GM20431 (cell line): ENCODE measurements around the gene FRAT1.

Source experiments
- in situ Hi-C: fragments of 300-500 bp; cut with MseI, MboI; formaldehyde crosslinking; loops from one replicate; pipeline ENCODE4 v1.15.0; 2020; ENCODE audit warnings: low sequenced_read_pairs; ENCODE audit not compliant: unreplicated experiment

FRAT1 gene

DNA sequence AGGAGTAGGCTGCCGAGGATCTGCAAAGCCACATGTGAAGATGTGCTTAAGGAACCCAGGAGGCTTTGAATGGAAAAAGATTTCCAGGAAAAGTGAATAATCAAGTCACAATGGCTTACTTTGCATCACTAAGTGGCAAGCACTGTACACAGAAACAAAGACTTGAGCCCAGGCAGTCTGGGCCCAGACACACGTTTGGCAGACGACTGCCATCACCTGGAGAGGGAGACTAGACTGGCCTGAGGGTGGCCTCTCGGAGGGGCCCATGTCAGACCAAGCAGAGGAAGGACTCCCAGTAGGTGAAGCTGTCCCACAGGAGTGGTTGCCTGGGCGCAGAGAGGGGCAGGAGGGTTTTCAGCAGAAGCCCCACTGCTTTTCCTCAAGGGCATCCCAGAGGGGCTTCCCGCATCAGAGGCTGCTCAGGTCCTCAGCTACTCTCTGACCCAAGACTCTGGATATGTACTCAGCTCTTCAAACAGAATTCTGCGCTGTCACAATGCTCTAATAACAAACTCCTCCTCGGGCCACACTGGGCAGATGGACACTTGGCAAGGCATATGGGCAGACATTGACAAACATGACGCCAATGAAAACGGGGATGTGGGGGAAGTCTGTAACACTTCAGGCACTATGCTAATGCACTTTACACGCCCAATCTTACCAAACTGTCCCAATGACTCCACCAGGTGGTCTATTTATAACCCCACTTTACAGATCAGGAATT lies 43.4 kb downstream of the FRAT1 start:
- in situ Hi-C loops, result no loop called here

GRCh38 chr10:97363071-97363470 lies 44.0 kb downstream of the FRAT1 start:
- in situ Hi-C loops, result no loop called here

GRCh38 chr10:97365761-97366351 lies 46.8 kb downstream of the FRAT1 start:
- in situ Hi-C loops, result no loop called here

DNA sequence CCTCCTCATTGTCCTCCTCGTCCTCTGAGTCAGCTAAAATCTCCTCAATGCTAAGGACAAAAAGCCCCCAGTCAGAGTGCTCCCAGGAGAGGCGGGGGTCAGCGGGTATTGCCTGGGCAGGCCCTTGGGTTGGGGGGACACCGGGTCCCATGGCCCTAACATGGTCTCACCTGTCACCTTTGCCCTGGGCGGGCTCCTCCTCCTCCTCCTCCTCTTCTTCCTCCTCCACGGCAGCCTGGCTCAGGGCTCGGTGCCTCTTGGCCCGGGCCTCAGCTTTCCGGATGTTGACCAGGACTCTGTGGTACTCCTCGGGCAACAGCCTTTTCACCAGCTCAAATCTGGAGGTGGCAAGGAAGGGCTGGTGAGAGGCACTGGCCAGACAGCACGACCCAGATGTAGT lies 47.5 kb downstream of the FRAT1 start:
- in situ Hi-C loops, result no loop called here

DNA sequence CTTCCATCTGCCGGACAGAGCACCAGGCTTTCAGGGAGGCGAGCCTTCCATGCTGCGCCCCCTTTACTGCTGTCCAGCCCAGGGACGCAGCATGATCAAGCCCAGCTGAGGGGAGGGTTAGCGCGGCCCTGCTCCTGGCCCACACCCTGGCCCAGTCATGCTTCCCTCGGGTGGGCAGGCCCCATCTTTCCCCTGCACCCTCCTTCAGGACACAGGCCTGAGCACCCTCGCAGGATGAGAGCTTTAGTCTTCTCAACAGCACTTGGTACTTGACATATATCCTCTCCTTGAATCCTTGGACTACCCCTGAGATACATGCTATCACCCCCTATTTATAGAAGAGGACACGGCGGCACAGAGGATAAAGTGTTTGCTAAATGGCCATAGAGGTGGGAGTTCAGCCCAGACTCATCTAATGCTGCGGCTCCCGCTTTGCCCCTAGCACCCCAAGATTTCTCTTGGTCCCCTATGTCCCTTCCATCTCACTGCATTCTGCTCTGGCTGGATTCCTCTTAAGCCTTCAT lies 48.1 kb downstream of the FRAT1 start:
- in situ Hi-C loops, result no loop called here
